Thyroid gland (tissue), 4 donors: ENCODE measurements around the gene ITPR2.

Experiments
- CTCF ChIP-seq, 6 experiments: fragments of 200-600 bp in 3 of 6; fragments of 450-650 bp in 3 of 6; sonication (generic) in 3 of 6; IDR thresholded peaks; one replicate each; pipeline ENCODE4 v1.5.1; 2016 to 2019; ENCODE audit warnings: antibody characterized with exemption in 6 of 6, mild to moderate bottlenecking in 2 of 6, inconsistent platforms in 1 of 6, moderate library complexity in 1 of 6
- POLR2A ChIP-seq, 2 donors: fragments of 450-650 bp; IDR thresholded peaks; one replicate each; pipeline ENCODE4 v1.6.1; 2017; ENCODE audit warnings: antibody characterized with exemption in 2 of 2, mild to moderate bottlenecking in 2 of 2, moderate library complexity in 1 of 2

DNA sequence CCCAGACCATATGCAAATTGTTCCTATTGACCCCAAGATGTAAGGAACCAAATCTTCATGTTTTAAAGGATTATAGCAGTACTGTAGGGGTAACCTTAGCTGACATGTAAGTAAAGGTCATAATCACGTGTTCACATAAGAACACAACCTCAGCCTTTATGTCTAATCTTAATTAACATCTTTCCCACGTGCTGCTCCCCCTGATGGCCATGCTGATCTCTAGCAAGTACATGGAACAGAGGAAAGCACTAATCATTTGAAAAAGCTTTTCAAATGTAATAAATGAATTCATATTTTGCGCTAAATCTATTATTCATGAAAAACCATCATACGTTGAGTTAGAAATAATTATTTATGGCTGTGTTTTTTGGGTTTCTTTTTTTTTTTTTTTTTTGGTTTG lies 30.5 kb upstream of the ITPR2 start:
- TF ChIP-seq CTCF (IDR thresholded peaks at IDR 0.05) = no peak
- no peak for TF ChIP-seq POLR2A (IDR thresholded peaks at IDR 0.05)
